Colon (tissue), 2 donors: ENCODE results near the gene MAP1S.

ENCODE experiments used
- FAIRE-seq: peaks from 2 replicates; lab custom pipeline; 2012; peaks lifted over from hg19 to GRCh38; lab: Jason Lieb, UNC
- donor health status: control.
- donor health status: control.

The MAP1S gene

GRCh38 chr19:17739121-17739875 is 20.0 kb downstream of the MAP1S start:
- no peak for FAIRE-seq

DNA sequence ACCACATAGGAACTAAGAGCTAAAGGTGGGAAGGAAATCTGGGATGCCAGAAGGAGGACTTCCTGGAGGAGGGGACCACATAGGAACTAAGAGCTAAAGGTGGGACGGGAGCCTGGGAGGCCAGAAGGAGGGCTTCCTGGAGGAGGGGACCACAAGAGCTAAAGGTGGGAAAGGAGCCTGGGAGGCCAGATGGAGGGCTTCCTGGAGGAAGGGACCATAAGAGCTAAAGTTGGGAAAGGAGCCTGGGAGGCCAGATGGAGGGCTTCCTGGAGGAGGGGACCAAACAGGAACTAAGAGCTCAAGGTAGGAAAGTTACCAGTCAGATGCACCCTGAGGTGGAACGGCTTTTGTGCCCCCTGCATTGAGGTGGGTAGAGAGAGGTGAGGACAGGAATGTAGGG is 22.2 kb downstream of the MAP1S start:
- FAIRE-seq = no peak

DNA sequence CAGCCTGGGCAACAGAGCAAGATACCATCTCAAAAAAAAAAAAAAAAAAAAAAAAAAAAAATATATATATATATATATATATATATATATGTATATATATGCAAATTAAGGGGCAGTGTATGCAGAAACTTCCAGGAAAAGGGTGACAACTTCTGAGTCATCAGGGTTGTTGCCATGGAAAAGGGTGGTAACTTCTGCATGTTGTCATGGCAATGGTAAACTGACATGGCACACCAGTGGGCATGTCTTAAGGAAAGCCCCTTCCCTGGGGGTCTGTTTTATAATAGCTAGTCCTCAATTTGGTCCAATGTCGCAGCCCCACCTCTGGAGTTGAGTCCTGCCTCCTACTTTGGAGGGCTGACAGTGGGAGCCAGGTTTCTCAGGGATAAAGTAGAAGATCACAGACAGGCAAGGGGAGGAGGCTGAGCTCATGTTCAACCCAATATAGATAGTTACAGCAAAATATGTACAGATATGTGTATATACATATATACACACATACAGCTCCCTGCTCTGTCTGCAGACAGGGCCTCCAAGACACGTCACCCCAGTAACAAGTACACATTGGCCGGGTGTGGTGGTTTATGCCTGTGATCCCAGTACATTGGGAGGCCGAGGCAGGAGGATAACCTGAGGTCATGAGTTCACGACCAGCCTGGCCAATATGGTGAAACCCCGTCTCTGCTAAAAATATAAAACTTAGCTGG is 24.7 kb downstream of the MAP1S start:
- FAIRE-seq = no peak

- FAIRE-seq = no peak
Observed at GRCh38 chr19:17747205-17748098, 28.2 kb downstream of the MAP1S start.

- no peak for FAIRE-seq
Observed at GRCh38 chr19:17748884-17749638, 29.8 kb downstream of the MAP1S start.

- no peak for FAIRE-seq
Observed at GRCh38 chr19:17749912-17750317, 30.6 kb downstream of the MAP1S start.

GRCh38 chr19:17751103-17751911 is 32.0 kb downstream of the MAP1S start, which contains the start of gene FCHO1:
TSS of gene FCHO1 (plus strand) at chr19:17751477. CDS start at chr19:17755165, 3,688 bp downstream.
- no peak for FAIRE-seq

DNA sequence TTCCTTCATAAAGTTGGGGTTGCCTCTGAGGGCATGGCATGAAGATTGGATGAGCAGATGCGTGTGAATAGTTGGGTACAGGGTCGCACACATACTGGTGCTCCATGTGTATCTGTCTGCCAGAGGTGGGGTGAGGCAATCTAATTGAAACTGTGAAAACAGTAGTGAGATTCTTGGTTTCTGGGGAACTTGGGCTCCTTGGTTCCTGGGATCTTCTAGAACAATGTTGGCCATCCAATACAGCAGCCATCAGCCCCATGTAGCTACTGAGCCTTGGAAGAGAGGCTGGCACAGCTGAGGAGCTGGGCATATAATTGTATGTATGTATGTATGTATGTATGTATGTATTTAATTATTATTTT is 32.6 kb downstream of the MAP1S start:
- FAIRE-seq = no peak

GRCh38 chr19:17752865-17753639 is 33.8 kb downstream of the MAP1S start:
- FAIRE-seq = no peak

GRCh38 chr19:17753976-17754375 is 34.7 kb downstream of the MAP1S start:
- no peak for FAIRE-seq

DNA sequence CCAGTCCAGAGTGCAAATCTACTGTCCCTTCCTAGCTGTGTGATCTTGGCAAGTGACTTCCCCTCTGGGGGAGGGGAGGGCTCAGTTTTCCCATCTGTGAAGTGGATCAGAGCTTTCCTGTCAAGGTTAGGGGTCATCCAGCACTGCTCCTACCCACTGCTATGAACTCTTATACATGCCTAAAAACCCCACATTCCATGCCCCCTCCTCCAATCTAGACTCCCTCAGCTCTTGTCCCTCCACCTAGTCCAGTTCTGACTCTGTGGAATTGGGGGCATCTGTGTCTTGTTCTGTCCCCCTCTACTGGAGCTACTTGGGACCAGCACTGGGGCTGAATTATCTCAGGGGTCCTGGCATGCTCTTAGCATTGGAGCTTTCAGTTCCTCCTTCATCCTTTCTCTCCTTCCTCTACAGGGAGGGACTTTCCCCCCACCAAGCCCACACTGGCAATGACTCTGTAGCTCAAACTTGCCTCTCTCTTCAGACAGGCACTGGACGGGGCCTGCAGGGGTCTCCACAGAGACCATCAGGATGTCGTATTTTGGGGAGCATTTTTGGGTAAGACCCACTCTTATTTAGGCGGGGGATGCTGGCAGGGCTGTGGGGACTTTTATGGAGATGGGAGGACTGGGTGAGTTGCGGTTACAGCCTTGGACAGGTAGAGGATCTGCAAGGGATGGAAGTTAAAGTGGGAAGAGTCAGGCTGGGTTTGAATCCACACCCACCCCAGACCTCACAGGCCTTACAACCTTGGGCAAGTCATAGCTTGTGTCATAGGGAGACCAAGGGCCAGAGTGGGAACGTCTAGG is 35.6 kb downstream of the MAP1S start:
- no peak for FAIRE-seq

GRCh38 chr19:17755443-17755890 is 36.2 kb downstream of the MAP1S start:
- FAIRE-seq = no peak

- FAIRE-seq = no peak
Observed at GRCh38 chr19:17755977-17756670, 36.8 kb downstream of the MAP1S start.

- no peak for FAIRE-seq
Observed at GRCh38 chr19:17757125-17757524, 37.8 kb downstream of the MAP1S start.

GRCh38 chr19:17758515-17758914 is 39.2 kb downstream of the MAP1S start:
- FAIRE-seq = no peak

GRCh38 chr19:17761148-17761547 is 41.9 kb downstream of the MAP1S start:
- no peak for FAIRE-seq

- FAIRE-seq = no peak
Observed at GRCh38 chr19:17762505-17763229, 43.4 kb downstream of the MAP1S start.

DNA sequence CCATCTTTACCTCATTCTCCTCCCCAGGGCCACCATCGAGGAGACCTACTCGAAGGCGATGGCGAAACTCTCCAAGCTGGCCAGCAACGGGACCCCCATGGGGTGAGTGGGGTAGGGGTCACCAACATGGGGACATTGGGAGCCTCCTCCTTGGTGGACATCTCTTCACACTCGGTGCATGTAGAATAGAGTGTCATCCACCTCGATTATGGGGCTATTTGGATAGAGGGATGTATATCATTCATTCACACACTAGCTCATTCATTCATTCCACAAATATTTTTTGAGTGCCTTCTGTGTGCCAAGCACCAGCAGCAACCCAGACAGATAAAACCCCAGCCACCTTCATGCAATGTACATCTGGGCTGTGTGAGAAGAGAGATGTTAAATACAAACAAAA is 45.1 kb downstream of the MAP1S start:
- FAIRE-seq = no peak
